IPS DF 6.9 (cell line): ENCODE data around the gene NAV3.

Experiments
- DNase-seq: peaks from one replicate; pipeline ENCODE4 v3.0.0-alpha.2; 2013; ENCODE audit warnings: low read depth, low spot score
- H3K27ac ChIP-seq: one replicate; pipeline ENCODE4 v1.5.1; 2013; ENCODE audit warnings: low read length, control low read depth
- H3K27me3 ChIP-seq: 2 replicates; pipeline ENCODE4 v1.6.1; 2013; ENCODE audit warnings: mild to moderate bottlenecking, low read length; ENCODE audit not compliant: control insufficient read depth, insufficient read depth
- H3K36me3 ChIP-seq: 2 replicates; pipeline ENCODE4 v1.6.1; 2013; ENCODE audit warnings: low read length; ENCODE audit not compliant: control insufficient read depth, insufficient read depth
- H3K4me1 ChIP-seq: 2 replicates; pipeline ENCODE4 v1.6.1; 2013; ENCODE audit warnings: low read length; ENCODE audit not compliant: control insufficient read depth, insufficient read depth
- H3K4me3 ChIP-seq: 2 replicates; pipeline ENCODE4 v1.5.1; 2013; ENCODE audit warnings: mild to moderate bottlenecking, low read length
- H3K9me3 ChIP-seq: 2 replicates; pipeline ENCODE4 v1.6.1; 2013; ENCODE audit warnings: low read length, inconsistent platforms; ENCODE audit not compliant: control insufficient read depth, insufficient read depth
- WGBS: extraction: QIAGEN DNeasy Blood & Tissue Kit; methylation state at CpG from one replicate; pipeline ENCODE4 v1.1.7; 2013; ENCODE audit warnings: mixed read lengths, missing lambda C conversion rate; ENCODE audit not compliant: insufficient read length, insufficient coverage; 5-methylcytosine and 5-hydroxymethylcytosine counted together

Gene NAV3

GRCh38 chr12:77919450-77919849, 88.8 kb downstream of the NAV3 start:
- Histone ChIP-seq H3K36me3 (no peaks in the 10 kb centered on the region), H3K9me3 (no peaks in the 10 kb centered on the region), H3K4me3 (no peak overlapping the region), H3K27ac (no peak overlapping the region), H3K27me3 (no peaks in the 10 kb centered on the region), H3K4me1 (no peaks in the 10 kb centered on the region)
- DNase-seq, result no peak
- no CpG with 5 or more reads among the region's 3 CpGs for WGBS

- H3K27ac ChIP-seq, result no peak overlapping the region
- no peaks in the 10 kb centered on the region for H3K36me3 ChIP-seq
- H3K9me3 ChIP-seq, result no peaks in the 10 kb centered on the region
- no peaks in the 10 kb centered on the region for H3K27me3 ChIP-seq
- WGBS, result no CpG with 5 or more reads among the region's 1 CpG
- H3K4me3 ChIP-seq, result no peak overlapping the region
- H3K4me1 ChIP-seq, result no peaks in the 10 kb centered on the region
- DNase-seq, result no peak
These were observed 93.2 kb downstream of the NAV3 start for GRCh38 chr12:77923882-77924281.

- no CpG with 5 or more reads among the region's 2 CpGs for WGBS
These were observed 94.0 kb downstream of the NAV3 start for GRCh38 chr12:77924703-77925102.

GRCh38 chr12:77925536-77926108, 94.9 kb downstream of the NAV3 start:
- Histone ChIP-seq H3K4me1 (no peaks in the 10 kb centered on the region), H3K27me3 (no peaks in the 10 kb centered on the region), H3K27ac (no peak overlapping the region), H3K9me3 (no peaks in the 10 kb centered on the region), H3K36me3 (no peaks in the 10 kb centered on the region), H3K4me3 (no peak overlapping the region)
- DNase-seq, result peak; percentile 78
- WGBS, result no CpG with 5 or more reads among the region's 6 CpGs

More at GRCh38 chr12:77924703-77925102, 94.0 kb downstream of the NAV3 start:
- Histone ChIP-seq H3K9me3 (no peaks in the 10 kb centered on the region), H3K4me3 (no peak overlapping the region), H3K27ac (no peak overlapping the region), H3K36me3 (no peaks in the 10 kb centered on the region), H3K4me1 (no peaks in the 10 kb centered on the region), H3K27me3 (no peaks in the 10 kb centered on the region)
- no peak for DNase-seq

GRCh38 chr12:77928078-77928477, 97.4 kb downstream of the NAV3 start:
- no CpG with 5 or more reads among the region's 8 CpGs for WGBS
- H3K4me3 ChIP-seq, result no peak overlapping the region

GRCh38 chr12:77932216-77932615, 101.5 kb downstream of the NAV3 start:
- H3K4me3 ChIP-seq, result no peak overlapping the region
- H3K4me1 ChIP-seq, result no peaks in the 10 kb centered on the region
- no peaks in the 10 kb centered on the region for H3K9me3 ChIP-seq

More at GRCh38 chr12:77928078-77928477, 97.4 kb downstream of the NAV3 start:
- H3K9me3 ChIP-seq, result no peaks in the 10 kb centered on the region
- H3K27ac ChIP-seq, result no peak overlapping the region
- DNase-seq, result no peak
- H3K27me3 ChIP-seq, result no peaks in the 10 kb centered on the region
- H3K36me3 ChIP-seq, result no peaks in the 10 kb centered on the region
- no peaks in the 10 kb centered on the region for H3K4me1 ChIP-seq

GRCh38 chr12:77938301-77938700, 107.6 kb downstream of the NAV3 start:
- no peak overlapping the region for H3K27ac ChIP-seq
- no peaks in the 10 kb centered on the region for H3K27me3 ChIP-seq
- DNase-seq, result no peak
- no peak overlapping the region for H3K4me3 ChIP-seq
- H3K9me3 ChIP-seq, result no peaks in the 10 kb centered on the region
- H3K4me1 ChIP-seq, result no peaks in the 10 kb centered on the region
- no peaks in the 10 kb centered on the region for H3K36me3 ChIP-seq

More at GRCh38 chr12:77932216-77932615, 101.5 kb downstream of the NAV3 start:
- Histone ChIP-seq H3K36me3 (no peaks in the 10 kb centered on the region), H3K27ac (no peak overlapping the region), H3K27me3 (no peaks in the 10 kb centered on the region)
- DNase-seq, result peak; percentile 22
- WGBS, result no CpG with 5 or more reads among the region's 2 CpGs

GRCh38 chr12:77940011-77940423, 109.3 kb downstream of the NAV3 start:
- Histone ChIP-seq H3K36me3 (no peaks in the 10 kb centered on the region), H3K9me3 (no peaks in the 10 kb centered on the region), H3K4me1 (no peaks in the 10 kb centered on the region), H3K27ac (no peak overlapping the region), H3K4me3 (no peak overlapping the region), H3K27me3 (no peaks in the 10 kb centered on the region)
- DNase-seq, result no peak
- no CpG with 5 or more reads among the region's 1 CpG for WGBS

GRCh38 chr12:77940567-77940966, 109.9 kb downstream of the NAV3 start:
- Histone ChIP-seq H3K4me3 (no peak overlapping the region), H3K9me3 (no peaks in the 10 kb centered on the region), H3K4me1 (no peaks in the 10 kb centered on the region), H3K36me3 (no peaks in the 10 kb centered on the region), H3K27ac (no peak overlapping the region), H3K27me3 (no peaks in the 10 kb centered on the region)
- DNase-seq, result no peak
- WGBS, result no CpG with 5 or more reads among the region's 2 CpGs

- H3K4me1 ChIP-seq, result no peaks in the 10 kb centered on the region
- no peaks in the 10 kb centered on the region for H3K9me3 ChIP-seq
- WGBS, result no CpG with 5 or more reads among the region's 1 CpG
- H3K36me3 ChIP-seq, result no peaks in the 10 kb centered on the region
- no peak overlapping the region for H3K27ac ChIP-seq
- DNase-seq, result no peak
- H3K4me3 ChIP-seq, result no peak overlapping the region
- no peaks in the 10 kb centered on the region for H3K27me3 ChIP-seq
These were observed 110.7 kb downstream of the NAV3 start for GRCh38 chr12:77941401-77941800.

- H3K27ac ChIP-seq, result no peak overlapping the region
- H3K4me1 ChIP-seq, result no peaks in the 10 kb centered on the region
- WGBS, result no CpG with 5 or more reads among the region's 1 CpG
- no peak overlapping the region for H3K4me3 ChIP-seq
- no peaks in the 10 kb centered on the region for H3K36me3 ChIP-seq
- DNase-seq, result no peak
- H3K27me3 ChIP-seq, result no peaks in the 10 kb centered on the region
- H3K9me3 ChIP-seq, result no peaks in the 10 kb centered on the region
These were observed 112.8 kb downstream of the NAV3 start for GRCh38 chr12:77943466-77943865.
